K562 (cell line): ENCODE measurements around the gene NOTCH1. TPM values are rescaled to one million over a fixed set of nuclear protein-coding genes. Genes with fewer than 3 reads are reported as not detected.

ENCODE experiments used
- DACH1 ChIP-seq: fragments of 450-650 bp; IDR thresholded peaks from 2 replicates; pipeline ENCODE4 v1.6.1; 2018; ENCODE audit not compliant: partially characterized antibody
- DIDO1 ChIP-seq: fragments of 450-650 bp; IDR thresholded peaks from 2 replicates; pipeline ENCODE4 v1.6.1; 2016; ENCODE audit warnings: low read depth, missing biosample characterization, missing genetic modification characterization
- E2F8 ChIP-seq: fragments of 450-650 bp; IDR thresholded peaks from 2 replicates; pipeline ENCODE4 v1.7.1; 2018; ENCODE audit warnings: mild to moderate bottlenecking, low read depth; ENCODE audit not compliant: partially characterized antibody
- TCF7L2 ChIP-seq: fragments of 150-350 bp; IDR thresholded peaks from 2 replicates; pipeline ENCODE4 v1.6.1; 2016; ENCODE audit warnings: low read depth, mild to moderate bottlenecking, low read length, moderate library complexity
- ZNF24 ChIP-seq: fragments of 450-650 bp; IDR thresholded peaks from 2 replicates; pipeline ENCODE4 v1.6.1; 2016
- polyA plus RNA-seq, 8 experiments: library from polyadenylated mRNA; depleted of rRNA in 4 of 8; stranded (reverse) in 5 of 8; unstranded in 3 of 8; fragments of >200 nt; fragmentation: Nextera tagmentation in 2 of 8; fragmentation: Illumina TruSeq in 1 of 8; extraction: Ambion mirVana in 2 of 8; extraction: Trizol in 1 of 8; gene quantifications; 2 replicates each; pipeline versions ENCODE4 v1.2.1 to v1.2.3, GENCODE V29; 2011 to 2014; ENCODE audit warnings: inconsistent platforms in 1 of 8, missing spikeins in 1 of 8
- total RNA-seq, 7 experiments: library from RNA; depleted of rRNA in 6 of 7; stranded (reverse); fragments of >200 nt in 6 of 7; fragmentation: Illumina TruSeq in 2 of 7; extraction: Trizol in 2 of 7; gene quantifications; 2 replicates each; pipeline versions ENCODE4 v1.2.1 to v1.2.3, GENCODE V29; 2011 to 2021; ENCODE audit warnings: low replicate concordance in 1 of 7
- TF ChIP-seq, protein P1 (sequence below): fragments of 450-650 bp; IDR thresholded peaks from 2 replicates; pipeline ENCODE4 v1.6.1; 2016; ENCODE audit warnings: mild to moderate bottlenecking, moderate library complexity
- TF ChIP-seq, protein P2 (sequence below): sonication (generic); formaldehyde crosslinking; IDR thresholded peaks from 2 replicates; pipeline ENCODE4 v1.8.1; 2023; ENCODE audit warnings: missing genetic modification reagents, mild to moderate bottlenecking, borderline replicate concordance

NOTCH1 gene
- total and polyA plus RNA-seq, 9 of the 15 experiments (the other 6 are each of a cell fraction or from before 2014, with no cell fraction given), result 0.03 to 31.4 (median 2.3) TPM

DNA sequence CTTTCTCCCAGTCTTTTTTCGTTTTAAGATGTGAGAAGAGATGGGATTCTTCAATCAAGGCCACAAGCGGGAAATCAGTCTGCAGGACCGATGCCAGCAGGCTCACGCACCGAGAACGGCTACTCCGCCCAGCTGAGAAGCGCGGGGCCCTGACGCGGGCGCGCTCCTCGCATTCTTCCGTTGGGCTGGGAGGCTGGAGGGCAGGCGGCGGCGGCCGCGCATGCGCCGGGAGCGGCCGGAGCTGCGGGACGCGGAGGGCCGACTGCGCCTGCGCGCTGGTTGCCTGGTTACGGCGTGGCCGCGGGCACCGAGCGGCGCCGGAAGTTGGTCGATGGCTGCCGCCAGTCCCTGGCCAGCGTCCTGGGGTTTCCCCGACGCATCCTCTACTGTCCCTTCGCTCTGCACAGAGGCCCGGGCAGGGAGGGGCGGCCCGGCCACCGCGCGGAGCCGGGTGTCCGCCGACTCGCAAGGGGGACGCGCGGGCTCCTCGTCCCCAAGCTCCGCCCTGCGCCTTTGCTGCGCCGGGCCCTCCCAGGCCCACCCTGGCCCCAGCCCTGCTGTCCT, 62.2 kb downstream of the NOTCH1 start (continued):
- TF ChIP-seq, protein P1, sequence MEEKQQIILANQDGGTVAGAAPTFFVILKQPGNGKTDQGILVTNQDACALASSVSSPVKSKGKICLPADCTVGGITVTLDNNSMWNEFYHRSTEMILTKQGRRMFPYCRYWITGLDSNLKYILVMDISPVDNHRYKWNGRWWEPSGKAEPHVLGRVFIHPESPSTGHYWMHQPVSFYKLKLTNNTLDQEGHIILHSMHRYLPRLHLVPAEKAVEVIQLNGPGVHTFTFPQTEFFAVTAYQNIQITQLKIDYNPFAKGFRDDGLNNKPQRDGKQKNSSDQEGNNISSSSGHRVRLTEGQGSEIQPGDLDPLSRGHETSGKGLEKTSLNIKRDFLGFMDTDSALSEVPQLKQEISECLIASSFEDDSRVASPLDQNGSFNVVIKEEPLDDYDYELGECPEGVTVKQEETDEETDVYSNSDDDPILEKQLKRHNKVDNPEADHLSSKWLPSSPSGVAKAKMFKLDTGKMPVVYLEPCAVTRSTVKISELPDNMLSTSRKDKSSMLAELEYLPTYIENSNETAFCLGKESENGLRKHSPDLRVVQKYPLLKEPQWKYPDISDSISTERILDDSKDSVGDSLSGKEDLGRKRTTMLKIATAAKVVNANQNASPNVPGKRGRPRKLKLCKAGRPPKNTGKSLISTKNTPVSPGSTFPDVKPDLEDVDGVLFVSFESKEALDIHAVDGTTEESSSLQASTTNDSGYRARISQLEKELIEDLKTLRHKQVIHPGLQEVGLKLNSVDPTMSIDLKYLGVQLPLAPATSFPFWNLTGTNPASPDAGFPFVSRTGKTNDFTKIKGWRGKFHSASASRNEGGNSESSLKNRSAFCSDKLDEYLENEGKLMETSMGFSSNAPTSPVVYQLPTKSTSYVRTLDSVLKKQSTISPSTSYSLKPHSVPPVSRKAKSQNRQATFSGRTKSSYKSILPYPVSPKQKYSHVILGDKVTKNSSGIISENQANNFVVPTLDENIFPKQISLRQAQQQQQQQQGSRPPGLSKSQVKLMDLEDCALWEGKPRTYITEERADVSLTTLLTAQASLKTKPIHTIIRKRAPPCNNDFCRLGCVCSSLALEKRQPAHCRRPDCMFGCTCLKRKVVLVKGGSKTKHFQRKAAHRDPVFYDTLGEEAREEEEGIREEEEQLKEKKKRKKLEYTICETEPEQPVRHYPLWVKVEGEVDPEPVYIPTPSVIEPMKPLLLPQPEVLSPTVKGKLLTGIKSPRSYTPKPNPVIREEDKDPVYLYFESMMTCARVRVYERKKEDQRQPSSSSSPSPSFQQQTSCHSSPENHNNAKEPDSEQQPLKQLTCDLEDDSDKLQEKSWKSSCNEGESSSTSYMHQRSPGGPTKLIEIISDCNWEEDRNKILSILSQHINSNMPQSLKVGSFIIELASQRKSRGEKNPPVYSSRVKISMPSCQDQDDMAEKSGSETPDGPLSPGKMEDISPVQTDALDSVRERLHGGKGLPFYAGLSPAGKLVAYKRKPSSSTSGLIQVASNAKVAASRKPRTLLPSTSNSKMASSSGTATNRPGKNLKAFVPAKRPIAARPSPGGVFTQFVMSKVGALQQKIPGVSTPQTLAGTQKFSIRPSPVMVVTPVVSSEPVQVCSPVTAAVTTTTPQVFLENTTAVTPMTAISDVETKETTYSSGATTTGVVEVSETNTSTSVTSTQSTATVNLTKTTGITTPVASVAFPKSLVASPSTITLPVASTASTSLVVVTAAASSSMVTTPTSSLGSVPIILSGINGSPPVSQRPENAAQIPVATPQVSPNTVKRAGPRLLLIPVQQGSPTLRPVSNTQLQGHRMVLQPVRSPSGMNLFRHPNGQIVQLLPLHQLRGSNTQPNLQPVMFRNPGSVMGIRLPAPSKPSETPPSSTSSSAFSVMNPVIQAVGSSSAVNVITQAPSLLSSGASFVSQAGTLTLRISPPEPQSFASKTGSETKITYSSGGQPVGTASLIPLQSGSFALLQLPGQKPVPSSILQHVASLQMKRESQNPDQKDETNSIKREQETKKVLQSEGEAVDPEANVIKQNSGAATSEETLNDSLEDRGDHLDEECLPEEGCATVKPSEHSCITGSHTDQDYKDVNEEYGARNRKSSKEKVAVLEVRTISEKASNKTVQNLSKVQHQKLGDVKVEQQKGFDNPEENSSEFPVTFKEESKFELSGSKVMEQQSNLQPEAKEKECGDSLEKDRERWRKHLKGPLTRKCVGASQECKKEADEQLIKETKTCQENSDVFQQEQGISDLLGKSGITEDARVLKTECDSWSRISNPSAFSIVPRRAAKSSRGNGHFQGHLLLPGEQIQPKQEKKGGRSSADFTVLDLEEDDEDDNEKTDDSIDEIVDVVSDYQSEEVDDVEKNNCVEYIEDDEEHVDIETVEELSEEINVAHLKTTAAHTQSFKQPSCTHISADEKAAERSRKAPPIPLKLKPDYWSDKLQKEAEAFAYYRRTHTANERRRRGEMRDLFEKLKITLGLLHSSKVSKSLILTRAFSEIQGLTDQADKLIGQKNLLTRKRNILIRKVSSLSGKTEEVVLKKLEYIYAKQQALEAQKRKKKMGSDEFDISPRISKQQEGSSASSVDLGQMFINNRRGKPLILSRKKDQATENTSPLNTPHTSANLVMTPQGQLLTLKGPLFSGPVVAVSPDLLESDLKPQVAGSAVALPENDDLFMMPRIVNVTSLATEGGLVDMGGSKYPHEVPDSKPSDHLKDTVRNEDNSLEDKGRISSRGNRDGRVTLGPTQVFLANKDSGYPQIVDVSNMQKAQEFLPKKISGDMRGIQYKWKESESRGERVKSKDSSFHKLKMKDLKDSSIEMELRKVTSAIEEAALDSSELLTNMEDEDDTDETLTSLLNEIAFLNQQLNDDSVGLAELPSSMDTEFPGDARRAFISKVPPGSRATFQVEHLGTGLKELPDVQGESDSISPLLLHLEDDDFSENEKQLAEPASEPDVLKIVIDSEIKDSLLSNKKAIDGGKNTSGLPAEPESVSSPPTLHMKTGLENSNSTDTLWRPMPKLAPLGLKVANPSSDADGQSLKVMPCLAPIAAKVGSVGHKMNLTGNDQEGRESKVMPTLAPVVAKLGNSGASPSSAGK, result peak; percentile 87; the same call in 1 of the 2 replicates
- no peak for TF ChIP-seq TCF7L2
- no peak for TF ChIP-seq ZNF24
- no peak for TF ChIP-seq DIDO1 (tag)
- no peak for TF ChIP-seq E2F8
- TF ChIP-seq, protein P2, sequence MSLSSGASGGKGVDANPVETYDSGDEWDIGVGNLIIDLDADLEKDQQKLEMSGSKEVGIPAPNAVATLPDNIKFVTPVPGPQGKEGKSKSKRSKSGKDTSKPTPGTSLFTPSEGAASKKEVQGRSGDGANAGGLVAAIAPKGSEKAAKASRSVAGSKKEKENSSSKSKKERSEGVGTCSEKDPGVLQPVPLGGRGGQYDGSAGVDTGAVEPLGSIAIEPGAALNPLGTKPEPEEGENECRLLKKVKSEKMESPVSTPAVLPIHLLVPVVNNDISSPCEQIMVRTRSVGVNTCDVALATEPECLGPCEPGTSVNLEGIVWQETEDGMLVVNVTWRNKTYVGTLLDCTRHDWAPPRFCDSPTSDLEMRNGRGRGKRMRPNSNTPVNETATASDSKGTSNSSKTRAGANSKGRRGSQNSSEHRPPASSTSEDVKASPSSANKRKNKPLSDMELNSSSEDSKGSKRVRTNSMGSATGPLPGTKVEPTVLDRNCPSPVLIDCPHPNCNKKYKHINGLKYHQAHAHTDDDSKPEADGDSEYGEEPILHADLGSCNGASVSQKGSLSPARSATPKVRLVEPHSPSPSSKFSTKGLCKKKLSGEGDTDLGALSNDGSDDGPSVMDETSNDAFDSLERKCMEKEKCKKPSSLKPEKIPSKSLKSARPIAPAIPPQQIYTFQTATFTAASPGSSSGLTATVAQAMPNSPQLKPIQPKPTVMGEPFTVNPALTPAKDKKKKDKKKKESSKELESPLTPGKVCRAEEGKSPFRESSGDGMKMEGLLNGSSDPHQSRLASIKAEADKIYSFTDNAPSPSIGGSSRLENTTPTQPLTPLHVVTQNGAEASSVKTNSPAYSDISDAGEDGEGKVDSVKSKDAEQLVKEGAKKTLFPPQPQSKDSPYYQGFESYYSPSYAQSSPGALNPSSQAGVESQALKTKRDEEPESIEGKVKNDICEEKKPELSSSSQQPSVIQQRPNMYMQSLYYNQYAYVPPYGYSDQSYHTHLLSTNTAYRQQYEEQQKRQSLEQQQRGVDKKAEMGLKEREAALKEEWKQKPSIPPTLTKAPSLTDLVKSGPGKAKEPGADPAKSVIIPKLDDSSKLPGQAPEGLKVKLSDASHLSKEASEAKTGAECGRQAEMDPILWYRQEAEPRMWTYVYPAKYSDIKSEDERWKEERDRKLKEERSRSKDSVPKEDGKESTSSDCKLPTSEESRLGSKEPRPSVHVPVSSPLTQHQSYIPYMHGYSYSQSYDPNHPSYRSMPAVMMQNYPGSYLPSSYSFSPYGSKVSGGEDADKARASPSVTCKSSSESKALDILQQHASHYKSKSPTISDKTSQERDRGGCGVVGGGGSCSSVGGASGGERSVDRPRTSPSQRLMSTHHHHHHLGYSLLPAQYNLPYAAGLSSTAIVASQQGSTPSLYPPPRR (CRISPR knock-in tag), result no peak
- TF ChIP-seq DACH1, result peak; percentile 52
